Ramos (cell line): ENCODE measurements around the gene CDK14.

Experiments used
- in situ Hi-C: fragments of 300-500 bp; cut with MboI; formaldehyde crosslinking; loops from one replicate; pipeline ENCODE4 v1.14.3; 2022; ENCODE audit warnings: low sequenced_read_pairs; ENCODE audit not compliant: unreplicated experiment

Gene CDK14

DNA sequence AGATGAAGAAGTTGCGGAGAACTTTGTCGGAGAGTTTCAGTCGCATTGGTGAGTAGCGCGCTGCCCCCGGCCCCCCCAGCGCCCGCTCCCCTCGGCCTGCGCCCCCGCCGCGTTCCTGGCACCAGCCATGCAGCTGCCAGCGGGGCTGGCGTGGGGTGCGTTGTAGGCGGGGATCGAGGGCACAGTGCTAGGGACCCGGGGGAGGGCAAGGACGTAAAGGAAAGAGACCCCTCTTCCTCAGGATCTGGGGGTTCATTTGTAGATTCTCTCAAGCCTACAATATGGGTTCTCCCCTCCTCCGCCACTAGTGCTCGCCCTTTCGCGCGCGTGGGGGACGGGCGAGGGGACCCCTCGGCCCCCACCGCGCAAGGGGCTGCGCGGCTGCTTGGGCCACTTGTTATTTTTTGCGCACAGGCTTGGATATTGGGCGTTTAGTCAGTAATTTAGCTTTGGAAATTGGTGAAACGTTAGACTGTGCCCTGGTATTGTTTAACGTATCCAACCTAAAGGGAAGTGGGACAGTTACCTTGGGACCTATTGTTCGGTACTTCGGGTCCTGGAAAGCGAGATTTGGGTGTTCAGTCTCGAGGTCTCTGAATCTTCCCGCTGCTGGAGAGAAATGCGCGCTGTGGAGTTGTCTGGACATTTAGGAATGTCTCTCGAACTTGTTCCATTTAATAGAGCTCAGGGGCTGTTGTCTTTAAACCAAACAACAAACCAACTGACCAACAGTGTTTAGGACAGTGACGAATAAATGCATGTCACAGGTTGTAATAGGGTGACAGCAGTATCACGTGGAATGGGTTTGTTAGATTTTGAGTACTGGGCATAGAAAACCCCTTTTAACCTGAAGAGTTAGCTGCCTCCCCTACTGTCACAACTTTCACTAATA, 796 bp downstream of the CDK14 start:
- in situ Hi-C loops: no loop called here

GRCh38 chr7:90597563-90598253, 1.6 kb downstream of the CDK14 start:
- in situ Hi-C loops: no loop called here

DNA sequence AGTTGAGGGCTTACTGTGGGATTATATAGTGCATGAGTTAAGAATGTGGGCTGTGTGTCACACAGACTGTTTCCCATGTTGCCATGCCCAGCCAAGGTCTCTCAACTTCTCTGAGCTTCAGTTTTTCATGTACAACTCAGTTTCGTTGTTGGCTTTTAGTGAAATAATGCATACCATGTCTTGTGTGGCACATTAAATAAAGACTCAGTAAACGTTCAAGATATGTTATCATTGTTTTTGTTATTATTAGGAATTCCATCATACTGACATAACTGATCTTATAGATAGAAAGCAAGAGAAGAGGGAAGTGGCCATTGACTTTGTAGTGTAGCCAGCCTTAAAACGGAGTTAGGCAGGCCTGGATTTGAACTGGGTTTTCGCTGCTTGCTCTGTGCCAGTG, 2.9 kb downstream of the CDK14 start:
- in situ Hi-C loops: no loop called here

GRCh38 chr7:90599892-90600555, 3.9 kb downstream of the CDK14 start:
- in situ Hi-C loops: no loop called here

DNA sequence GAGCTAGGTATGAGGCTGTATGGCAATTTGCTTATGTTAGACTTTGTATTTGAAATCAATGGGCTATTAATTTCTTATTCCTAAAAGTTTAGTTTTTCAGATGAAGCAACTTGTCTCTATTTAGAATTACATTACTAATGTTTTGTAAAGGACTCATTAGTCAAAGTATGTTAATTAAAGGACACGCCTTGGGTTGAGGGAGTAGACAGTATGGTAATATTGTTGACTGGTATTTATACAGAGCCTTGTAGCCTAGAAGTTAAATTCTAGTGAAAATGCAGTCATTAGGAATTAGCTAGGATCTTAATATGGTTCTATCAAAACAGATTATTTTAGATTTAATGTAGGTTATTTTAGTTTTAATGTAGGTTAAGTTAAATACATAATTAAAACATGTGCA, 6.2 kb downstream of the CDK14 start:
- in situ Hi-C loops: no loop called here

DNA sequence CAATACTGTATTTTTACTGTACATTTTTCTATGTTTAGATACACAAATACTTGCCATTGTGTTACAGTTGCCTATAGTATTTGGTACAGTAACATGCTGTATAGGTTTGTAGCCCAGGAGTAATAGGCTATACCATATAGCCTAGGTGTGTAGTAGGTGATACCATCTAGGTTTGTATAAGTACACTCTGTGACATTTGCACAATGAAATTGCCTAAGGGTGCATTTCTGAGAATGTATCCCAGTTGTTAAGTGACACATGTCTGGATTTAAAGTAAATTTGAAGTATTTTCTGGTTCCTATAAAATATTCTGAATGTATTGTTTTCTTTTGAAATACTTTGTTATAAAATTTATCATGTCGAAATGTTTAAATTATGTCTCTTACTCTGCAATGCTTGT, 7.2 kb downstream of the CDK14 start:
- in situ Hi-C loops: no loop called here

- in situ Hi-C loops: no loop called here
Measured at GRCh38 chr7:90604383-90604782, 8.3 kb downstream of the CDK14 start.

DNA sequence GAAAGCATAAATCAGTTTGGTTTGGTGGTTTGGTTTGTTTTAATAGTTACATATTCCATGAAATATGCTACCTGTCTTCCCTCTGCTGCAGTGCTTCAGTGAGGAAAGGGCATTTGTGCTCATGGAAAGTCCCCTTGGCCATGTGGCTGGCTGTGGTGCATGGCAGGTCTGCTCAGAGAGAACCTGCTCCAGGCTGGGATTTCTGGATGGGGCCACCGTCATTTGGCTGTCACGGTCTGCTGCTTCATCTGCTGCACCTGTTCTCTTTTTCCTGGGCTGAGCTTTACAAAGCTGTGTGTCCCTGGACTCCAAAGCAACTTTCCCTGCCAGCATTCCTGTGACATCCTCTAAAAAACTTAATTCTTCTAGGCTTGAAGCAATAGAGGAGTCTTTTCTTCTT, 8.9 kb downstream of the CDK14 start:
- in situ Hi-C loops: no loop called here

GRCh38 chr7:90607196-90607595, 11.1 kb downstream of the CDK14 start:
- in situ Hi-C loops: no loop called here

DNA sequence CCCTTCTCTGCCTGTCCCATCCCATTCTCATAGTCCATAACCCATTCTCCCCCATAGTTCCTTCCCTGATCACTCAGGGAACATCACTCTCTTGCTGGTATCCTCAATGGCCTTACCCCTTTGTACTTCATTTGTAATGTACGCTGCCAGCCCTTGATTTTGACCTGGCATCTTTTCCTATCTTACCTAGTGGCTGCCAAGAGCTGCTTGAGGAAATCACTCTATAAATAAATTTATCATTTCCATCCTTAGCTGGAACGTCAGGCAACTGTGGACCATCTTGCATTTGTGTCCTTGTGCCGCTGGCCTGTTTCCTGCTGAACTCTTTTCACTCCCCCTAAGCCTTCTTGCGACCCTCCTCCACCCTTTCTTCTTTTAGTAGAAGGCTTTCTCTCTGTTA, 14.0 kb downstream of the CDK14 start:
- in situ Hi-C loops: no loop called here

DNA sequence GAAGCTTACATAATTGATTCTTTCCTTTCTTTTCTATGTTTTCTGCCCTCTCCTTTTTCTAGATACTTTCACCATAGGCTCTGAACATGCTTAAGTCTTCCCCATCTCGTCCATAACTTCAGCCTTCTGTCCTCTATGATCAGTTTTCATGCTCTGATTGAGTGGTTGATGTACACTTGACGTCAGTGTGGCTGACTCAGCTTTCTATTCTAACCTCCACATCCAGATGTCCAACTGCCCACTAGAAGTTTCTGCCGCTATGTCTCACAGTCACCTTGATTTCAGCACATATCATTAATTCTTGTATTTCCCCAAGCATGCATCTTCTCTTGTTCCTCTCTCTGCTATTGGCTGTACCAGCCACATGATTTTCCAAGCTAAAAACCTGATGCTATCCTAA, 15.0 kb downstream of the CDK14 start:
- in situ Hi-C loops: no loop called here

DNA sequence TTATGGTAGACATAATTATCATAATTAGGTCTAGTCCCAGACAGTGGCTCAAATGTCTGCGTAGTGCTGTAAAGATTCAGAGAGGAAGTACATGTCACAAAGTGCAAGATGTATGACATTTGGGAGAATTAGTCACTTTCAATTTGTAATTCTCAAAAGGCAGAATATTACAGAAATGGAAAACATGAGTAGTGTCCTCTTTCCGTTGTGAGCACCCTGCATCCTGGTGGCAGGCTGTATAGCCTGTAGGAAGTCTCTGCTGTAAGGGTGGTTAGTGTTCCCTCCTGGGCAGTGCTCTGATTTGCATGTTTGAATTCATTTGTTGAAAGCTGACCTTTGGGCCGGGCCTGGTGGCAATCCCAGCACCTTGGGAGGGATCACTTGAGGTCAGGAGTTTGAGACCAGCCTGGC, 17.0 kb downstream of the CDK14 start:
- in situ Hi-C loops: no loop called here

GRCh38 chr7:90617442-90617841, 21.3 kb downstream of the CDK14 start:
- in situ Hi-C loops: no loop called here

GRCh38 chr7:90618876-90619275, 22.8 kb downstream of the CDK14 start:
- in situ Hi-C loops: no loop called here

DNA sequence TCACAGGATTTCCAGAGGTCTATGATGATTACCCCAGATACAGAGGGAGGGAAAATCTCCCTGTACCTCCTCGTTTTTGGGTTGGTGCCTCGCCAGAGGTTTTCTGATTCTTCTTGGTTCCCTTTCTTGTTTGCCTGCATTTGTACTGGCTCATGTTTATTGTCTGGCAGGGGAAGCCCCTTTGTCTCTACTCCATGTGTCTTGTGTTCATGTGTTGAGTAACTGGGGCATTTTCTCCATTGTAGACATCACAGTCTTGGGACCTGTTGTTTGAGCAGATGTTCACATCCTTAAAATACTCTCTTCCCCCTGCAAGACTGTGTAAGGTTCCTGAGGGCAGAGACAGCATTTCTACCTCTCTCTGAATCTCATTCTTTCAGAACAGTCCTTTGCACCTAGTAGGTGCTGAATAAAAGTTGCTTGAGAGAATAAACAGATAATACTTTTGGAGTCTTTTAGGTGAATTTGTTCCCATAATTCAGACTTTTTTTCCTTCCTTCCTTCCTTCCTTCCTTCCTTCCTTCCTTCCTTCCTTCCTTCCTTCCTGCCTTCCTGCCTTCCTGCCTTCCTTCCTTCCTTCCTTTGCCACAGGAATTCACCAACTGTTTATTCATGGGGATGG, 25.1 kb downstream of the CDK14 start:
- in situ Hi-C loops: no loop called here

GRCh38 chr7:90621747-90622140, 25.6 kb downstream of the CDK14 start:
- in situ Hi-C loops: no loop called here

DNA sequence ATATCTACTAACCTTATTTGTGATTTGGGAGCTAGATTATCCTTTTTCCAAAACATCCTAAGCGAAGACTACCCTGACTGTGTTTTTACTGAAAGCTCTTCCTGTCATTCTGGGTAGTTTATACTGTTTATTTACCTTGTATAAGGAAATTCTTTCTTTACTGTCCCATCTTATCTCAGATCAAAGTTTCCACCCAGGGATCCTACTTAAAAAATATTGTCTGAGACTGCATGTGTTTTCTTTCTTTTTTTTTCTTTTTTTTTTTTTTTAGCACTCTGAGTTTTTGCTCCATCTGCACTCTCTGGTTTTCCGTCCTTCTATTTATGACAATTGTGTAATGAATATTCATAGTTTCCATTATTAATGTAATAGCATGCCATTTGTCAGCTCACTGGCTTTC, 26.5 kb downstream of the CDK14 start:
- in situ Hi-C loops: no loop called here

DNA sequence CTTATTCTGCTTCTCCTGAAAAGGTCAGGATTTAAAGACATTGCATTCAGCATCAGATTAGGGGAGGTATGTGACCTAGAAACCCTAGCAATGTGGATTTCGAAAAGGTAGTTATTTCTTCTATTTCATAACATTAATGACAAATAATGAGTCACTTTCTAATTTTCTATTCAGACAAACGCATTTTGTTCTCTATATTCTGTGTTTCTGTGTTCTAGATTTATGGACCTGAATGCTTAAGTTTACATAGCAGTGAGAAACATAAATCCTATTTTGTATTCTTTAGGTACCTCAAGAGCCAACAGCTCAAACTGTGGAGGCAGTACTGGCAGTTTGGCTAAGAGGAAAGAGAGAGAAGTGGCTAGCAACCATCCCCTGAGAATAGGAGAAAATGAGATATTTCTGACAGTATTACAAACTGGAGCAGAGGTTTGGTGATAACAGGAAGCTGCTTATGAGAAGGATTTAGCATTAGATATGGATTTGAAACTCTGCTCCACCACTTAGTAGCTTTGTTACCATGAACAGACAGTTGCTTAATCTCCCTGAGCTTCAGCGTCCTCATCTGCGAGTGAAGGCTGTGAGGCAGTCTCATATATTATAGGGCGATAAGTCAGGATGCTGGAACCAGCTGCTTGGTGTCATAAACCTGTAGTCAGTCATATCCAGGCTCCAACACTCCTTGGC, 28.2 kb downstream of the CDK14 start:
- in situ Hi-C loops: no loop called here

GRCh38 chr7:90625051-90625450, 28.9 kb downstream of the CDK14 start:
- in situ Hi-C loops: no loop called here

DNA sequence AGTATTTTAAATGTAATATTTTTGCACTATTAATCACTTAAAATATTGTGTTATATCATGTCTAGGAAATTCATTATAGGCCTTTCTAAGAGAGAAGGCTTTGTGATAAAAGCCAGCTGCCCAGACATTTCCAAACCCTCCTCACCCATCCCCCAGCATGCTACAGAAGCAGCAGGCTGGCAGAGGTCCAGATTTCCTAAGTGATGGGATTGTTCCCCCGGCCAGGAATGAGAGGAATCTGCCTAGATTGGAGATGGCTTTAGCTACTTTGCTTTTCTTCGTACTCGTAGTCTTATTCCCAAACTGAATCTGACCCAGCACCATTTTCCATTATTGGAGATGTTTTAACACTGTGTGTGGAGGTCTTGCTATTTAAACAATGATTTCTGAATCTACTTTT, 29.4 kb downstream of the CDK14 start:
- in situ Hi-C loops: no loop called here
